HepG2 (cell line): Measurements from ENCODE around the gene PEX11B. TPM values are rescaled to one million over a fixed set of nuclear protein-coding genes. Genes with fewer than 3 reads are reported as not detected.

Experiments
- FIP1L1 ChIP-seq: fragments of 200-400 bp; formaldehyde crosslinking; IDR thresholded peaks from 2 replicates; pipeline ENCODE4 v1.6.1; 2018; ENCODE audit warnings: low read depth, mild to moderate bottlenecking, low read length, moderate library complexity, borderline replicate concordance; ENCODE audit not compliant: insufficient read depth
- HOXD1 ChIP-seq: sonication (generic); formaldehyde crosslinking; IDR thresholded peaks from 2 replicates; pipeline ENCODE4 v1.5.0; 2020; ENCODE audit warnings: missing genetic modification reagents
- MLX ChIP-seq: IDR thresholded peaks from 2 replicates; pipeline ENCODE4 v1.6.1; 2016
- PRDM10 ChIP-seq: sonication (generic); formaldehyde crosslinking; IDR thresholded peaks from 2 replicates; pipeline ENCODE4 v1.4.0; 2020; ENCODE audit warnings: low read depth, missing genetic modification reagents
- TSC22D2 ChIP-seq: sonication (generic); formaldehyde crosslinking; IDR thresholded peaks from 2 replicates; pipeline ENCODE4 v1.5.1; 2020; ENCODE audit warnings: missing genetic modification reagents, mild to moderate bottlenecking, borderline replicate concordance
- U2AF1 ChIP-seq: fragments of 200-400 bp; formaldehyde crosslinking; optimal IDR thresholded peaks from 2 replicates; pipeline ENCODE3; 2017; ENCODE audit warnings: mild to moderate bottlenecking, low read depth, low read length
- ZBTB14 ChIP-seq: sonication (generic); formaldehyde crosslinking; IDR thresholded peaks from 2 replicates; pipeline ENCODE4 v1.4.0; 2020; ENCODE audit warnings: missing genetic modification reagents
- ZNF674 ChIP-seq: sonication (generic); formaldehyde crosslinking; IDR thresholded peaks from 2 replicates; pipeline ENCODE4 v1.5.0; 2020; ENCODE audit warnings: low read depth, mild to moderate bottlenecking, missing genetic modification reagents
- polyA plus RNA-seq, 8 experiments: library from polyadenylated mRNA; depleted of rRNA in 3 of 8; stranded (reverse) in 7 of 8; unstranded in 1 of 8; fragments of >200 nt; fragmentation: Illumina TruSeq in 4 of 8; extraction: Trizol in 4 of 8; gene quantifications; 2 replicates each; pipeline versions ENCODE4 v1.2.1 to v1.2.3, GENCODE V29; 2011 to 2016; ENCODE audit warnings: low read depth in 4 of 8, missing spikeins in 1 of 8, mixed read lengths in 1 of 8; ENCODE audit not compliant: insufficient read depth in 1 of 8
- total RNA-seq, 5 experiments: library from RNA; depleted of rRNA; stranded (reverse); fragments of >200 nt; fragmentation: Illumina TruSeq; extraction: Trizol; gene quantifications; 2 replicates each; pipeline ENCODE4 v1.2.3, GENCODE V29; 2016; ENCODE audit warnings: low read depth in 1 of 5
- TF ChIP-seq, protein P1 (sequence below): sonication (generic); formaldehyde crosslinking; IDR thresholded peaks from 2 replicates; pipeline ENCODE4 v1.4.0; 2020; ENCODE audit warnings: mild to moderate bottlenecking, missing genetic modification reagents
- TF ChIP-seq, protein P2 (sequence below): IDR thresholded peaks from 2 replicates; pipeline ENCODE4 v1.6.1; 2016; ENCODE audit warnings: low read depth

Gene PEX11B
- total and polyA plus RNA-seq, 2 of the 13 experiments (the other 11 are each of a cell fraction or from before 2014, with no cell fraction given) = 21.6 to 48.4 TPM

GRCh38 chr1:145927063-145927886 is 8.8 kb upstream of the PEX11B start, which contains the start of gene RBM8A (continued):
- TF ChIP-seq, protein P1, sequence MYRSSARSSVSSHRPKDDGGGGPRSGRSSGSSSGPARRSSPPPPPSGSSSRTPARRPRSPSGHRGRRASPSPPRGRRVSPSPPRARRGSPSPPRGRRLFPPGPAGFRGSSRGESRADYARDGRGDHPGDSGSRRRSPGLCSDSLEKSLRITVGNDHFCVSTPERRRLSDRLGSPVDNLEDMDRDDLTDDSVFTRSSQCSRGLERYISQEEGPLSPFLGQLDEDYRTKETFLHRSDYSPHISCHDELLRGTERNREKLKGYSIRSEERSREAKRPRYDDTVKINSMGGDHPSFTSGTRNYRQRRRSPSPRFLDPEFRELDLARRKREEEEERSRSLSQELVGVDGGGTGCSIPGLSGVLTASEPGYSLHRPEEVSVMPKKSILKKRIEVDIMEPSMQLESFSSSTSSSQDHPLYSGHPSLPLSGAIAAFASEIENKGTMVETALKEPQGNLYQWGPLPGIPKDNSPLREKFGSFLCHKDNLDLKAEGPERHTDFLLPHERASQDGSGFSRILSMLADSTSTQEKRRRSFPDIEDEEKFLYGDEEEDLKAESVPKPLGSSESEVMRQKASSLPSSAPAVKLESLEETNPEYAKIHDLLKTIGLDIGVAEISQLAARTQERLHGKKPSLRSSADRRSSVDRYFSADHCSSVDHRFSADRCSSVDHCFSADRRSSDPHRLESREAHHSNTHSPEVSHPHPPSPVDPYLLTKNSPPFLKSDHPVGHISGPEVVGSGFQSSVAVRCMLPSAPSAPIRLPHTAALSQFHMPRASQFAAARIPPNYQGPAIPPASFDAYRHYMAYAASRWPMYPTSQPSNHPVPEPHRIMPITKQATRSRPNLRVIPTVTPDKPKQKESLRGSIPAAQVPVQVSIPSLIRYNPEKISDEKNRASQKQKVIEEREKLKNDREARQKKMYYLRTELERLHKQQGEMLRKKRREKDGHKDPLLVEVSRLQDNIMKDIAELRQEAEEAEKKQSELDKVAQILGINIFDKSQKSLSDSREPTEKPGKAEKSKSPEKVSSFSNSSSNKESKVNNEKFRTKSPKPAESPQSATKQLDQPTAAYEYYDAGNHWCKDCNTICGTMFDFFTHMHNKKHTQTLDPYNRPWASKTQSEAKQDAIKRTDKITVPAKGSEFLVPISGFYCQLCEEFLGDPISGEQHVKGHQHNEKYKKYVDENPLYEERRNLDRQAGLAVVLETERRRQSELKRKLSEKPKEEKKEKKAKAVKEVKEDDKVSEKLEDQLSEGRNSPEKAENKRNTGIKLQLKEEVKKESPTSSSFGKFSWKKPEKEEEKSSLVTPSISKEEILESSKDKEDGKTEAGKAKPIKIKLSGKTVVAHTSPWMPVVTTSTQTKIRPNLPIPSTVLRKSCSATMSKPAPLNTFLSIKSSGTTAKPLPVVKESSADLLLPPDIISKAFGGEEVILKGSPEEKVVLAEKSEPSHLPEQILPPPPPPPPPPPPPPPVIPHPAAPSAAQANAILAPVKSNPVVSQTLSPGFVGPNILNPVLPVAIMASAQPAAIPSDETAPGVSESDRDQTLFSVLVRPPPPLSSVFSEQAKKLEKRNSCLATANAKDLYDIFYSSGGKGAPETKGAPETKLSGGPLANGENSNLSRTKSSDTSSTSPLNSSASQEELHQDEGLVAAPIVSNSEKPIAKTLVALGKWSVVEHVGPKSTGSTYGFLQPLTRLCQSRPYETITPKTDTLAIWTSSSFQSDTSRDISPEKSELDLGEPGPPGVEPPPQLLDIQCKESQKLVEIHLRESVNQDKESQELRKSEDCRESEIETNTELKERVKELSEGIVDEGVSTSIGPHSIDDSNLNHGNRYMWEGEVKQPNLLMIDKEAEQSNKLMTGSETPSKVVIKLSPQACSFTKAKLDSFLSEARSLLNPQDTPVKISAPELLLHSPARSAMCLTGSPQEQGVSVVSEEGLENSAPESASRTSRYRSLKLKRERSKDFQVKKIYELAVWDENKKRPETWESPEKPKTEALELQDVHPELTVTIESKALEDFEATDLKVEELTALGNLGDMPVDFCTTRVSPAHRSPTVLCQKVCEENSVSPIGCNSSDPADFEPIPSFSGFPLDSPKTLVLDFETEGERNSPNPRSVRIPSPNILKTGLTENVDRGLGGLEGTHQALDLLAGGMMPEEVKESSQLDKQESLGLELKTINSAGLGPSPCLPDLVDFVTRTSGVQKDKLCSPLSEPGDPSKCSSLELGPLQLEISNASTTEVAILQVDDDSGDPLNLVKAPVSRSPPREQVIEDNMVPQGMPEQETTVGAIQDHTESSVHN = no peak
- TF ChIP-seq TSC22D2 (CRISPR knock-in tag) (no peak; the same call in 1 of the 2 replicates), PRDM10 (CRISPR knock-in tag) (no peak), FIP1L1 (no peak), U2AF1 (no peak), HOXD1 (no peak), MLX (CRISPR knock-in tag) (no peak), ZBTB14 (CRISPR knock-in tag) (no peak), ZNF674 (CRISPR knock-in tag) (no peak)
- TF ChIP-seq, protein P2, sequence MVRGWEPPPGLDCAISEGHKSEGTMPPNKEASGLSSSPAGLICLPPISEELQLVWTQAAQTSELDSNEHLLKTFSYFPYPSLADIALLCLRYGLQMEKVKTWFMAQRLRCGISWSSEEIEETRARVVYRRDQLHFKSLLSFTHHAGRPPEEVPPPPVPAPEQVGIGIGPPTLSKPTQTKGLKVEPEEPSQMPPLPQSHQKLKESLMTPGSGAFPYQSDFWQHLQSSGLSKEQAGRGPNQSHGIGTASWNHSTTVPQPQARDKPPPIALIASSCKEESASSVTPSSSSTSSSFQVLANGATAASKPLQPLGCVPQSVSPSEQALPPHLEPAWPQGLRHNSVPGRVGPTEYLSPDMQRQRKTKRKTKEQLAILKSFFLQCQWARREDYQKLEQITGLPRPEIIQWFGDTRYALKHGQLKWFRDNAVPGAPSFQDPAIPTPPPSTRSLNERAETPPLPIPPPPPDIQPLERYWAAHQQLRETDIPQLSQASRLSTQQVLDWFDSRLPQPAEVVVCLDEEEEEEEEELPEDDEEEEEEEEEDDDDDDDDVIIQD (CRISPR knock-in tag) = peak; percentile 84; the same call in 1 of the 2 replicates
